ENCODE results near the gene SSR2. TPM values are rescaled to one million over a fixed set of nuclear protein-coding genes. Genes with fewer than 3 reads are reported as not detected.

The SSR2 gene
- total RNA-seq, 6 donors from 2014 or later = 66.0 to 395 (median 228) TPM

- no peaks in the 10 kb centered on the region for H3K27me3 ChIP-seq
- H3K4me3 ChIP-seq = peak within 1 kb of the TSS; percentile 59 to 99 (median 92)
- peaks cover 13 to 31% (median 20%) of the 10 kb centered on the region in 4 donors for H3K4me1 ChIP-seq
- peaks cover 0 to 24% (median 10%) of the 10 kb centered on the region in 4 donors for H3K36me3 ChIP-seq
- DNase-seq = peak; percentile 96 to 99
- peak within 1 kb of the TSS; percentile 82 to 90 (median 87) for H3K27ac ChIP-seq
- TF ChIP-seq POLR2A (IDR thresholded peaks at IDR 0.05) (peak in 2 of 4 donors; percentile 72 to 78), POLR2AphosphoS5 (IDR thresholded peaks at IDR 0.05) (peak; percentile 76 to 80), EP300 (IDR thresholded peaks at IDR 0.05) (no peak), CTCF (IDR thresholded peaks at IDR 0.05) (peak in 2 of 6 experiments; percentile 26)
- peak; percentile 95 to 97 for ATAC-seq (ENCODE audit: low FRiP score in 2 of 2)
- WGBS, 2 donors = 0 to 1% methylated on average over 10 to 38 of the region's 53 CpGs
- H3K9me3 ChIP-seq = no peaks in the 10 kb centered on the region
Measured at GRCh38 chr1:156054500-156055280, 33.9 kb upstream of the SSR2 start, which contains the start of gene LAMTOR2. TSS of gene LAMTOR2 (plus strand) at chr1:156054782. CDS start at chr1:156054890, 108 bp downstream.

GRCh38 chr1:156053768-156054499 lies 33.2 kb upstream of the SSR2 start, which contains the start of gene UBQLN4:
TSS of gene UBQLN4 (minus strand) at chr1:156053798. CDS start at chr1:156053701, 97 bp downstream.
- H3K36me3 ChIP-seq = peaks cover 0 to 31% (median 11%) of the 10 kb centered on the region in 4 donors
- ATAC-seq (ENCODE audit: low FRiP score in 2 of 2) (peak; percentile 91 to 93), DNase-seq (peak; percentile 90 to 96)
- peaks cover 13 to 31% (median 22%) of the 10 kb centered on the region in 4 donors for H3K4me1 ChIP-seq
- 1% methylated on average over 14 to 18 of the region's 49 CpGs for WGBS, 2 donors
- peak within 1 kb of the TSS; percentile 82 to 90 (median 87) for H3K27ac ChIP-seq
- no peaks in the 10 kb centered on the region for H3K9me3 ChIP-seq
- TF ChIP-seq POLR2AphosphoS5 (IDR thresholded peaks at IDR 0.05) = peak in 1 of 2 donors; percentile 18
- no peak for TF ChIP-seq POLR2A (IDR thresholded peaks at IDR 0.05)
- peak; percentile 47 to 90 (median 60) for TF ChIP-seq CTCF (IDR thresholded peaks at IDR 0.05)
- no peaks in the 10 kb centered on the region for H3K27me3 ChIP-seq
- peak within 1 kb of the TSS; percentile 59 to 99 (median 92) for H3K4me3 ChIP-seq

GRCh38 chr1:156052862-156053767 lies 32.4 kb upstream of the SSR2 start:
- peaks cover 13 to 31% (median 25%) of the 10 kb centered on the region in 4 donors for H3K4me1 ChIP-seq
- H3K27me3 ChIP-seq = no peaks in the 10 kb centered on the region
- peak in 1 of 2 donors; percentile 51 for DNase-seq
- TF ChIP-seq POLR2A (IDR thresholded peaks at IDR 0.05) (peak in 1 of 4 donors; percentile 33), CTCF (IDR thresholded peaks at IDR 0.05) (peak in 2 of 6 experiments; percentile 5 to 14), POLR2AphosphoS5 (IDR thresholded peaks at IDR 0.05) (no peak), EP300 (IDR thresholded peaks at IDR 0.05) (no peak)
- WGBS, 2 donors = 1% methylated on average over 20 to 25 of the region's 63 CpGs
- ATAC-seq (ENCODE audit: low FRiP score in 2 of 2) = peak; percentile 5 to 53
- H3K9me3 ChIP-seq = no peaks in the 10 kb centered on the region
- peak overlapping the region; percentile 56 to 99 (median 74) for H3K4me3 ChIP-seq
- H3K36me3 ChIP-seq = peaks cover 0 to 32% (median 11%) of the 10 kb centered on the region in 4 donors
- peak overlapping the region; percentile 82 to 90 (median 87) for H3K27ac ChIP-seq

GRCh38 chr1:156051011-156051725 lies 30.4 kb upstream of the SSR2 start:
- peak in 1 of 2 donors; percentile 63 for DNase-seq
- peaks cover 11 to 25% (median 22%) of the 10 kb centered on the region in 4 donors for H3K4me1 ChIP-seq
- no peaks in the 10 kb centered on the region for H3K27me3 ChIP-seq
- H3K27ac ChIP-seq = no peak overlapping the region
- 84 to 90% methylated on average over 7 of the region's 7 CpGs for WGBS, 2 donors
- H3K36me3 ChIP-seq = peaks cover 0 to 35% (median 11%) of the 10 kb centered on the region in 4 donors
- no peak overlapping the region for H3K4me3 ChIP-seq
- no peaks in the 10 kb centered on the region for H3K9me3 ChIP-seq
- TF ChIP-seq EP300 (IDR thresholded peaks at IDR 0.05) (no peak), POLR2AphosphoS5 (IDR thresholded peaks at IDR 0.05) (no peak), POLR2A (IDR thresholded peaks at IDR 0.05) (no peak), CTCF (IDR thresholded peaks at IDR 0.05) (no peak)
- ATAC-seq (ENCODE audit: low FRiP score in 2 of 2) = no peak

Measured in upper lobe of left lung (tissue), 6 donors.